Mesenchymal stem cell (in vitro differentiated cells and primary cell): ENCODE results near the gene CTDSPL2.
A peak's percentile ranks its signal among the peaks of the same experiment; 100 is the strongest.

Experiments used
- DNase-seq: peaks from one replicate; pipeline ENCODE4 v3.0.0-alpha.2; 2013
- H2AFZ ChIP-seq: one replicate; pipeline ENCODE4 v1.6.1; 2013; ENCODE audit warnings: low read depth, mild to moderate bottlenecking, control low read depth, inconsistent platforms, low read length, moderate library complexity
- H2AK5ac ChIP-seq: 2 replicates; pipeline ENCODE4 v1.6.1; 2013; ENCODE audit warnings: low read length, moderate library complexity, mild to moderate bottlenecking, inconsistent platforms; ENCODE audit not compliant: severe bottlenecking
- H2BK120ac ChIP-seq: one replicate; pipeline ENCODE4 v1.6.1; 2013; ENCODE audit warnings: low read depth, mild to moderate bottlenecking, inconsistent platforms, low read length, moderate library complexity
- H2BK12ac ChIP-seq, 2 experiments: one replicate each; pipeline ENCODE4 v1.6.1; 2013; ENCODE audit warnings: inconsistent platforms in 2 of 2, low read length in 2 of 2, mild to moderate bottlenecking in 2 of 2, moderate library complexity in 2 of 2, control low read depth in 1 of 2
- H2BK15ac ChIP-seq: one replicate; pipeline ENCODE4 v1.6.1; 2013; ENCODE audit warnings: mild to moderate bottlenecking, low read depth, inconsistent platforms; ENCODE audit not compliant: poor library complexity, severe bottlenecking
- H2BK5ac ChIP-seq: 2 replicates; pipeline ENCODE4 v1.6.1; 2013; ENCODE audit warnings: low read depth, mild to moderate bottlenecking, low read length, control low read depth, inconsistent platforms; ENCODE audit not compliant: poor library complexity, severe bottlenecking
- H3K14ac ChIP-seq, 2 experiments: one replicate each; pipeline ENCODE4 v1.6.1; 2013; ENCODE audit warnings: inconsistent platforms in 2 of 2, low read length in 2 of 2, control low read depth in 1 of 2, mild to moderate bottlenecking in 1 of 2, moderate library complexity in 1 of 2
- H3K18ac ChIP-seq, 2 experiments: one replicate each; pipeline ENCODE4 v1.6.1; 2013; ENCODE audit warnings: inconsistent platforms in 2 of 2, low read length in 2 of 2, control low read depth in 1 of 2, low read depth in 1 of 2, mild to moderate bottlenecking in 1 of 2
- H3K23ac ChIP-seq, 2 experiments: one replicate each; pipeline ENCODE4 v1.6.1; 2013; ENCODE audit warnings: inconsistent platforms in 2 of 2, low read length in 2 of 2, mild to moderate bottlenecking in 2 of 2, moderate library complexity in 2 of 2, control low read depth in 1 of 2
- H3K27ac ChIP-seq: 2 replicates; pipeline ENCODE4 v1.5.1; 2013; ENCODE audit warnings: mild to moderate bottlenecking, moderate library complexity, low read length, control low read depth, inconsistent platforms; ENCODE audit not compliant: poor library complexity, severe bottlenecking
- H3K27me3 ChIP-seq, 2 experiments: 2 replicates each; pipeline versions ENCODE4 v1.6.1 to v1.7.0; 2013; ENCODE audit warnings: low read length in 2 of 2, mild to moderate bottlenecking in 2 of 2, moderate library complexity in 2 of 2, control low read depth in 1 of 2, inconsistent platforms in 1 of 2; ENCODE audit not compliant: control insufficient read depth in 1 of 2, insufficient read depth in 1 of 2
- H3K36me3 ChIP-seq, 2 experiments: 2 replicates each; pipeline versions ENCODE4 v1.6.1 to v1.7.0; 2013; ENCODE audit warnings: low read length in 2 of 2, control low read depth in 1 of 2, inconsistent platforms in 1 of 2, low read depth in 1 of 2, mild to moderate bottlenecking in 1 of 2; ENCODE audit not compliant: insufficient read depth in 2 of 2, control insufficient read depth in 1 of 2
- H3K4ac ChIP-seq, 2 experiments: one replicate each; pipeline ENCODE4 v1.6.1; 2013; ENCODE audit warnings: inconsistent platforms in 2 of 2, low read length in 2 of 2, mild to moderate bottlenecking in 2 of 2, moderate library complexity in 2 of 2, control low read depth in 1 of 2, low read depth in 1 of 2
- H3K4me1 ChIP-seq: 2 replicates; pipeline ENCODE4 v1.6.1; 2013; ENCODE audit warnings: low read depth, low read length, control low read depth; ENCODE audit not compliant: control insufficient read depth, insufficient read depth
- H3K4me2 ChIP-seq: 2 replicates; pipeline ENCODE4 v1.6.1; 2013; ENCODE audit warnings: low read length, mild to moderate bottlenecking, inconsistent platforms; ENCODE audit not compliant: poor library complexity, severe bottlenecking
- H3K4me3 ChIP-seq, 2 experiments: 2 replicates each; pipeline versions ENCODE4 v1.5.1 to v1.7.0; 2013; ENCODE audit warnings: low read length in 2 of 2, mild to moderate bottlenecking in 2 of 2, control low read depth in 1 of 2, low read depth in 1 of 2; ENCODE audit not compliant: insufficient read depth in 1 of 2
- H3K79me1 ChIP-seq: replicated peaks from 2 replicates; pipeline ENCODE4 v1.6.1; 2013; ENCODE audit warnings: mild to moderate bottlenecking, control low read depth, low read length, inconsistent platforms; ENCODE audit not compliant: poor library complexity, severe bottlenecking
- H3K9ac ChIP-seq: 2 replicates; pipeline ENCODE4 v1.7.0; 2013; ENCODE audit warnings: mild to moderate bottlenecking, low read length, moderate library complexity
- H3K9me3 ChIP-seq: 2 replicates; pipeline ENCODE4 v1.7.0; 2013; ENCODE audit warnings: mild to moderate bottlenecking, low read length; ENCODE audit not compliant: control insufficient read depth
- H4K8ac ChIP-seq: one replicate; pipeline ENCODE4 v1.6.1; 2013; ENCODE audit warnings: inconsistent platforms, mild to moderate bottlenecking, low read length, moderate library complexity
- H4K91ac ChIP-seq: one replicate; pipeline ENCODE4 v1.6.1; 2013; ENCODE audit warnings: mild to moderate bottlenecking, low read length, inconsistent platforms
- WGBS: methylation state at CpG from one replicate; pipeline ENCODE4 v1.1.7; 2013; ENCODE audit warnings: mixed read lengths; 5-methylcytosine and 5-hydroxymethylcytosine counted together

CTDSPL2 gene

DNA sequence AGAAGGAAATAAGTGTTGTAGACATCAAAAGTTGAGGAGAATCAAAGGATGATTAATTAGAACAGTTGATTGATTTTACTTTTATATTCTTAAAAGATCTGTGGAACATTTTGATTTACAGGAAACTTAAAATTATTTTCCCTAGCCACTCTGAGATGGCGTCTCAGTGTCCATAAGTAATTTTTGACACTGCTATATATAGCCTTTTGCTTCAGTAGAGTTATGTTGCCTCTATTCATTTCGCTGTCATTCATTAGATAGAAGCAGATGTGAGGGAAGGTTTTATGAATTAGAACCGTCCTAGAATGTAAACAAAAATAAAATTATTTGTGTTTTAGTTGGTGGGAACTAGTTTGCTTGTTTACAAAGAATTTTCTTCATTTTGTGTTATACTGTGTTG, 58.5 kb downstream of the CTDSPL2 start:
- Histone ChIP-seq H3K4me3 (no peak overlapping the region), H2BK120ac (no peak overlapping the region), H4K91ac (no peak overlapping the region), H3K27me3 (no peaks in the 10 kb centered on the region), H3K4me1 (peaks cover 8% of the 10 kb centered on the region), H3K18ac (no peak overlapping the region), H2BK12ac (no peak overlapping the region), H3K9ac (no peak overlapping the region), H3K14ac (no peak overlapping the region), H2BK5ac (no peak overlapping the region), H3K9me3 (no peaks in the 10 kb centered on the region), H2AK5ac (no peak overlapping the region), H3K27ac (no peak overlapping the region), H4K8ac (no peak overlapping the region), H3K4ac (no peak overlapping the region), H2AFZ (no peak overlapping the region), H3K79me1 (peaks cover 10% of the 10 kb centered on the region), H3K23ac (no peak overlapping the region), H3K36me3 (peaks cover 3 to 47% of the 10 kb centered on the region in 2 experiments), H2BK15ac (no peak overlapping the region), H3K4me2 (no peak overlapping the region)
- no peak for DNase-seq
- WGBS, result 87% methylated on average over 3 of the region's 3 CpGs

DNA sequence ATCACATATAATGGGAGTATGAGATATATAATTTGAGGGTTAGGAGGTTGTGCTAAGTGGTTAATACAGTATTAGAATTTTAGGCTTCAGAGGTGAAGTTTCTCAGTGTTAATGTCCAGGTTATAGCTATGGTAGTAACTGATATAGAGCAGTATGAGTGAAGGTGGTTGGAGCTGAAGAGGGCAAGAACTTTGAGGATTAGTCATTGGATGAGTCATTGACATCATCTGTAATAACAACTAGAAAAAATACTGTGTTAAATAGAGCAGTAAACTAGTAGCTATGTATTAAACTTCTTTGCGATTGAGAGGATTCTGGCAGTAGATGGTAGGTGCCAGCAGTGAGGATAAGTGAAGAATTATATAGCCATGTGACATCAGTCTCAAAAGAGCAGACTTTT, 62.0 kb downstream of the CTDSPL2 start:
- no peak overlapping the region for H3K4me3 ChIP-seq
- H2BK5ac ChIP-seq, result peak overlapping the region; percentile 54
- H3K9ac ChIP-seq, result no peak overlapping the region
- peak; percentile 77 for DNase-seq
- H2BK12ac ChIP-seq, result no peak overlapping the region
- H3K9me3 ChIP-seq, result no peaks in the 10 kb centered on the region
- no peak overlapping the region for H2AFZ ChIP-seq
- no peak overlapping the region for H3K4me2 ChIP-seq
- no peak overlapping the region for H3K14ac ChIP-seq
- H3K36me3 ChIP-seq, result peaks cover 6 to 65% of the 10 kb centered on the region in 2 experiments
- peaks cover 7% of the 10 kb centered on the region for H3K4me1 ChIP-seq
- peaks cover 8% of the 10 kb centered on the region for H3K79me1 ChIP-seq
- H2BK120ac ChIP-seq, result no peak overlapping the region
- no peak overlapping the region for H3K4ac ChIP-seq
- H2BK15ac ChIP-seq, result no peak overlapping the region
- no peak overlapping the region for H3K23ac ChIP-seq
- no peak overlapping the region for H2AK5ac ChIP-seq
- H3K27me3 ChIP-seq, result no peaks in the 10 kb centered on the region
- H4K8ac ChIP-seq, result no peak overlapping the region
- no peak overlapping the region for H3K18ac ChIP-seq
- H3K27ac ChIP-seq, result peak overlapping the region; percentile 96
- H4K91ac ChIP-seq, result no peak overlapping the region
- WGBS, result 68% methylated on average over 1 of the region's 1 CpG

GRCh38 chr15:44490622-44491021, 63.2 kb downstream of the CTDSPL2 start:
- no peak overlapping the region for H2BK15ac ChIP-seq
- H2AK5ac ChIP-seq, result no peak overlapping the region
- H3K27ac ChIP-seq, result peak overlapping the region; percentile 94
- no peak overlapping the region for H2BK12ac ChIP-seq
- peak; percentile 14 for DNase-seq
- no peak overlapping the region for H3K4me3 ChIP-seq
- no peak overlapping the region for H4K8ac ChIP-seq
- H3K9me3 ChIP-seq, result no peaks in the 10 kb centered on the region
- WGBS, result 39% methylated on average over 2 of the region's 3 CpGs
- no peaks in the 10 kb centered on the region for H3K27me3 ChIP-seq
- no peak overlapping the region for H2BK5ac ChIP-seq
- H3K4me1 ChIP-seq, result peaks cover 9% of the 10 kb centered on the region
- H3K79me1 ChIP-seq, result peaks cover 13% of the 10 kb centered on the region
- H3K18ac ChIP-seq, result no peak overlapping the region
- no peak overlapping the region for H2BK120ac ChIP-seq
- no peak overlapping the region for H3K23ac ChIP-seq
- H3K36me3 ChIP-seq, result peaks cover 9 to 54% of the 10 kb centered on the region in 2 experiments
- no peak overlapping the region for H3K4me2 ChIP-seq
- H2AFZ ChIP-seq, result no peak overlapping the region
- H3K4ac ChIP-seq, result no peak overlapping the region
- no peak overlapping the region for H3K14ac ChIP-seq
- H3K9ac ChIP-seq, result no peak overlapping the region
- no peak overlapping the region for H4K91ac ChIP-seq

DNA sequence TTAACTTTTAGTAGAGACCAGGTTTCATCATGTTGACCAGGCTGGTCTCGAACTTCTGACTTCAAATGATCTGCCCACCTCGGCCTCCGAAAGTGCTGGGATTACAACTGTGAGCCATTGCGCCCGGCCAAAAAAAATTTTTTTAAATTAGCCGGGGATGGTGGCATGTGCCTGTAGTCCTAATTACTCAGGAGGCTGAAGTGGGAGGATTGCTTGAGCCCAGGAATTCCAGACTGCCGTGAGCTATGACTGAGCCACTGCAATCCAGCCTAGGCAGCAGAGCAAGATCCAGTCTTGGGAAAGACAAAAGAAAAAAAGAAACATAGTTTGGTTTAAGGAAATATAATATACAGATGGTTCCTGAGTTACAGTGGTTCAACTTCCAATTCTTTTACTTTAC, 64.6 kb downstream of the CTDSPL2 start:
- H2AK5ac ChIP-seq, result peak overlapping the region; percentile 97
- no peak overlapping the region for H4K8ac ChIP-seq
- H3K14ac ChIP-seq, result no peak overlapping the region
- H2BK120ac ChIP-seq, result no peak overlapping the region
- H3K18ac ChIP-seq, result no peak overlapping the region
- H2AFZ ChIP-seq, result no peak overlapping the region
- no peak overlapping the region for H3K9ac ChIP-seq
- no peak overlapping the region for H2BK12ac ChIP-seq
- H3K27ac ChIP-seq, result no peak overlapping the region
- no peak overlapping the region for H2BK5ac ChIP-seq
- no peaks in the 10 kb centered on the region for H3K9me3 ChIP-seq
- 96% methylated on average over 7 of the region's 7 CpGs for WGBS
- H2BK15ac ChIP-seq, result no peak overlapping the region
- H3K4me2 ChIP-seq, result no peak overlapping the region
- no peak overlapping the region for H3K4me3 ChIP-seq
- peaks cover 12% of the 10 kb centered on the region for H3K4me1 ChIP-seq
- H4K91ac ChIP-seq, result no peak overlapping the region
- H3K79me1 ChIP-seq, result peaks cover 17% of the 10 kb centered on the region
- no peak overlapping the region for H3K4ac ChIP-seq
- no peak overlapping the region for H3K23ac ChIP-seq
- peaks cover 6 to 52% of the 10 kb centered on the region in 2 experiments for H3K36me3 ChIP-seq
- no peaks in the 10 kb centered on the region for H3K27me3 ChIP-seq
- DNase-seq, result no peak
